ENCODE results near the gene TLCD1.

Gene TLCD1

DNA sequence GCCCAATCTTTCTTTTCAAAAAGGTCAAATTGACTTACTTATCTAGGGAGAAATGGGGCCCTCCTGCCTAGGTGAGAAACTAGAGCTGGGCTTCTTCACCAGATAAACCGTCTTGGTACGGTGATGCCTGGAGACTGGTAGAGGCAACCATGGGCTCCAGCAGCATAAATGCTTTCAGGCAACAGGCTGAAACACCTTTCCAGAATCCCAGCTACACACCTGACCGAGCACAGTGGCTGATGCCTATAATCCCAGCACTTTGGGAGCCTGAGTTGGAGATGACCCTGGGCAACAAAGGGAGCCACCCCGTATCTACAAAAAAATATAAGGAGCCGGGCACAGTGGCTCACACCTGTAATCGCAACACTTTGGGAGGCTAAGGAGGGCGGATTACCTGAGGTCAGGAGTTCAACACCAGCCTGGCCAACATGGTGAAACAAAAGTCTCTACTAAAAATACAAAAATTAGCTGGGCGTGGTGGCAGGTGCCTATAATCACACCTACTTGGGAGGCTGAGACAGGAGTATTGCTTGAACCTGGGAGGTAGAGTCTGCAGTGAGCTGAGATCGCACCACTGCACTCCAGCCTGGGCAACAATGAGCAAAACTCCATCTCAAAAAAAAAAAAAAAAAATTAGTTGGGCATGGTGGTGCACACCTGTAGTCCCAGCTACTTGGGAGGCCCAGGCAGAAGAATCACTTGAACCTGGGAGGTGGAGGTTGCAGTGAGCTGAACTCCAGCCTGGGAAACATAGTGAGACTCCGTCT, 25.8 kb upstream of the TLCD1 start:
- peak overlapping the region; percentile 100 for H3K27ac ChIP-seq
- ChIA-PET POLR2A (ENCODE audit: low non-redundant PET) (interaction anchor here (0.7 to 1.7 kb wide), 2 partner anchors 24 to 128 kb away, joined by 6 to 12 read pairs; partner anchors contain the start of gene NEK8), CTCF (interaction anchor here (0.6 to 14.3 kb wide), 5 partner anchors 12 to 166 kb away, joined by 3 to 249 read pairs (median 7); partner anchors contain the start of genes NEK8 and TLCD1)
- TF ChIP-seq, protein P1, sequence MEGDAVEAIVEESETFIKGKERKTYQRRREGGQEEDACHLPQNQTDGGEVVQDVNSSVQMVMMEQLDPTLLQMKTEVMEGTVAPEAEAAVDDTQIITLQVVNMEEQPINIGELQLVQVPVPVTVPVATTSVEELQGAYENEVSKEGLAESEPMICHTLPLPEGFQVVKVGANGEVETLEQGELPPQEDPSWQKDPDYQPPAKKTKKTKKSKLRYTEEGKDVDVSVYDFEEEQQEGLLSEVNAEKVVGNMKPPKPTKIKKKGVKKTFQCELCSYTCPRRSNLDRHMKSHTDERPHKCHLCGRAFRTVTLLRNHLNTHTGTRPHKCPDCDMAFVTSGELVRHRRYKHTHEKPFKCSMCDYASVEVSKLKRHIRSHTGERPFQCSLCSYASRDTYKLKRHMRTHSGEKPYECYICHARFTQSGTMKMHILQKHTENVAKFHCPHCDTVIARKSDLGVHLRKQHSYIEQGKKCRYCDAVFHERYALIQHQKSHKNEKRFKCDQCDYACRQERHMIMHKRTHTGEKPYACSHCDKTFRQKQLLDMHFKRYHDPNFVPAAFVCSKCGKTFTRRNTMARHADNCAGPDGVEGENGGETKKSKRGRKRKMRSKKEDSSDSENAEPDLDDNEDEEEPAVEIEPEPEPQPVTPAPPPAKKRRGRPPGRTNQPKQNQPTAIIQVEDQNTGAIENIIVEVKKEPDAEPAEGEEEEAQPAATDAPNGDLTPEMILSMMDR (conservative IDR thresholded peaks at IDR 0.05; ENCODE audit: low read depth): no peak
- DNase-seq (ENCODE audit: low spot score): no peak

DNA sequence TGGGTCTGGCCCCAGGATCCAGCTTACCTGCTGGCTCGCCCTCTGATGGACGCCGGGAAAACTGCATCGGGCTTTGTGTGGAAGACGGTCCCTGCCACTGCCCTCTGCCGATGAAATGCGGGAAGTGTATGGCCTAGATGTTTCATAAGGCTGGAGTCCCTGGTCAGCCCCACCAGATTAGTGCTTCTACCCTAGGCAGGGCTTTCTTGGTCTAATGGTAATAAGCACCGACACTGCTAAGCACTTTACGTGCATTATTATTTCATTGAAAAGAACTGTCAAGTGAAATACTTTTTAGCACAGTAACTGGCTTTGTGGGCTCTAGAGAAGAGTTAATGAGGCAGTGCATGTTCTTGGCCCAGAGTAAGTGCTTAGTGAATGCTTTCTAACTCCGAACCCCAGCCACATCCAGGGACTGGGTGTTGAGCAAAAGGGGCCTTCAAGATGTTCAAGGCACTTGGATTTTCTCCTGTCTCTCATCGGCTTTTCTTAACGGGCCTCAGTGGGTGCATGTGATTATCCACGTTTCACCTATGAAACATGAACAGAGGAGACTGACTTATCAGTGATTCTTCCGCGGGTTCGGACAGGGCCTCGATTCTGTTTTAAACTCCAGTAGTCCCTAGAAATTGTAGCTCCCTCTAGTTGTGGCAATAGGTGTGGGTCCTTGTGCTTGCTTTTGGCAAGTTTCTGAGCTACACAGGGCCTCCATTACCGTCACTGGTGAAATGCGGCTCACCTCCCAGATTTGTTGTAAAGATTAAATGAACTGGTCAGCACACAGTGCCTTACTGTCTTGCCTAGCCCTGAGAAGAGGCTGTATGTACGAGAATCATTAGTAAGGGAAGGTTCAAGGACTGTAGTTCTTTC, 24.4 kb upstream of the TLCD1 start:
- ChIA-PET POLR2A (ENCODE audit: low non-redundant PET) (interaction anchor here (2.7 kb wide), 1 partner anchor 23 kb away, joined by 22 read pairs; the partner anchor contains the start of gene TLCD1), CTCF (interaction anchor here (0.6 to 14.3 kb wide), 10 partner anchors 11 to 189 kb away, joined by 3 to 249 read pairs (median 6); partner anchors contain the start of genes NEK8, RPL23A and TLCD1)
- peak; percentile 69 for DNase-seq (ENCODE audit: low spot score)
- TF ChIP-seq, protein P1 (conservative IDR thresholded peaks at IDR 0.05; ENCODE audit: low read depth): peak; percentile 99
- H3K27ac ChIP-seq: peak overlapping the region; percentile 100

DNA sequence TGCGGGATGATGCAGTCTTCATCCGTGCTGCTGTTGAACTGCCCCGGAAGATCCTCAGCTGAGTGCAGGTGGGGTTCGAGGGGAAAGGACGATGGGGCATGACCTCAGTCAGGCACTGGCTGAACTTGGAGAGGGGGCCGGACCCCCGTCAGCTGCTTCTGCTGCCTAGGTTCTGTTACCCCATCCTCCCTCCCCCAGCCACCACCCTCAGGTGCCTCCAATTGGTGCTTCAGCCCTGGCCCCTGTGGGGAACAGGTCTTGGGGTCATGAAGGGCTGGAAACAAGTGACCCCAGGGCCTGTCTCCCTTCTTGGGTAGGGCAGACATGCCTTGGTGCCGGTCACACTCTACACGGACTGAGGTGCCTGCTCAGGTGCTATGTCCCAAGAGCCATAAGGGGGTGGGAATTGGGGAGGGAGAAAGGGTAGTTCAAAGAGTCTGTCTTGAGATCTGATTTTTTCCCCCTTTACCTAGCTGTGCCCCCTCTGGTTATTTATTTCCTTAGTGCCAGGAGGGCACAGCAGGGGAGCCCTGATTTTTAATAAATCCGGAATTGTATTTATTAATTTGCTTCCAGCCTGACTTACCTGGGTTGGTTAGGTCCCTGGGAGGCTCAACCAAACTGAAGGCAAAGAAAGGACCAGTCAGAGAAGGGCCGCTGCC, 23.6 kb upstream of the TLCD1 start:
- H3K27ac ChIP-seq: peak overlapping the region; percentile 100
- POLR2A ChIA-PET (ENCODE audit: low non-redundant PET): interaction anchor here (2.7 kb wide), 1 partner anchor 23 kb away, joined by 22 read pairs; the partner anchor contains the start of gene TLCD1
- TF ChIP-seq, protein P1 (conservative IDR thresholded peaks at IDR 0.05; ENCODE audit: low read depth): no peak

DNA sequence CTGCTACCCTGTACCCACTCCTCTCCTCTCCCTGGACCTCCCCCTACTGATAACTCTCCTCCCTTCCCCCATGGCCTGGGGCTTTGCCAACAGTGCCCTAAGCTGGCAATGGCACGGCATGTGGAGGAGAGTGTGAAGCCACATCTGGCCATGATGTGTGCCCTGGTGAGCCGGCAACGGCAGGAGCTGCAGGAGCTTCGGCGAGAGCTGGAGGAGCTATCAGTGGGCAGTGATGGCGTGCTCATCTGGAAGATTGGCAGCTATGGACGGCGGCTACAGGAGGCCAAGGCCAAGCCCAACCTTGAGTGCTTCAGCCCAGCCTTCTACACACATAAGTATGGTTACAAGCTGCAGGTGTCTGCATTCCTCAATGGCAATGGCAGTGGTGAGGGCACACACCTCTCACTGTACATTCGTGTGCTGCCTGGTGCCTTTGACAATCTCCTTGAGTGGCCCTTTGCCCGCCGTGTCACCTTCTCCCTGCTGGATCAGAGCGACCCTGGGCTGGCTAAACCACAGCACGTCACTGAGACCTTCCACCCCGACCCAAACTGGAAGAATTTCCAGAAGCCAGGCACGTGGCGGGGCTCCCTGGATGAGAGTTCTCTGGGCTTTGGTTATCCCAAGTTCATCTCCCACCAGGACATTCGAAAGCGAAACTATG, 23.0 kb upstream of the TLCD1 start:
- CTCF ChIA-PET: interaction anchor here (0.7 to 14.3 kb wide), 5 partner anchors 16 to 161 kb away, joined by 4 to 249 read pairs (median 8); partner anchors contain the start of genes NEK8 and TLCD1
- TF ChIP-seq, protein P1 (conservative IDR thresholded peaks at IDR 0.05; ENCODE audit: low read depth): no peak
- POLR2A ChIA-PET (ENCODE audit: low non-redundant PET): interaction anchor here (2.7 kb wide), 1 partner anchor 22 kb away, joined by 22 read pairs; the partner anchor contains the start of gene TLCD1
- no peak for DNase-seq (ENCODE audit: low spot score)
- peak overlapping the region; percentile 100 for H3K27ac ChIP-seq

More for the DNA sequence above, 23.6 kb upstream of the TLCD1 start:
- no peak for DNase-seq (ENCODE audit: low spot score)
- CTCF ChIA-PET: interaction anchor here (0.6 to 14.3 kb wide), 8 partner anchors 14 to 190 kb away, joined by 3 to 249 read pairs (median 4); partner anchors contain the start of genes NEK8, RPL23A and TLCD1

DNA sequence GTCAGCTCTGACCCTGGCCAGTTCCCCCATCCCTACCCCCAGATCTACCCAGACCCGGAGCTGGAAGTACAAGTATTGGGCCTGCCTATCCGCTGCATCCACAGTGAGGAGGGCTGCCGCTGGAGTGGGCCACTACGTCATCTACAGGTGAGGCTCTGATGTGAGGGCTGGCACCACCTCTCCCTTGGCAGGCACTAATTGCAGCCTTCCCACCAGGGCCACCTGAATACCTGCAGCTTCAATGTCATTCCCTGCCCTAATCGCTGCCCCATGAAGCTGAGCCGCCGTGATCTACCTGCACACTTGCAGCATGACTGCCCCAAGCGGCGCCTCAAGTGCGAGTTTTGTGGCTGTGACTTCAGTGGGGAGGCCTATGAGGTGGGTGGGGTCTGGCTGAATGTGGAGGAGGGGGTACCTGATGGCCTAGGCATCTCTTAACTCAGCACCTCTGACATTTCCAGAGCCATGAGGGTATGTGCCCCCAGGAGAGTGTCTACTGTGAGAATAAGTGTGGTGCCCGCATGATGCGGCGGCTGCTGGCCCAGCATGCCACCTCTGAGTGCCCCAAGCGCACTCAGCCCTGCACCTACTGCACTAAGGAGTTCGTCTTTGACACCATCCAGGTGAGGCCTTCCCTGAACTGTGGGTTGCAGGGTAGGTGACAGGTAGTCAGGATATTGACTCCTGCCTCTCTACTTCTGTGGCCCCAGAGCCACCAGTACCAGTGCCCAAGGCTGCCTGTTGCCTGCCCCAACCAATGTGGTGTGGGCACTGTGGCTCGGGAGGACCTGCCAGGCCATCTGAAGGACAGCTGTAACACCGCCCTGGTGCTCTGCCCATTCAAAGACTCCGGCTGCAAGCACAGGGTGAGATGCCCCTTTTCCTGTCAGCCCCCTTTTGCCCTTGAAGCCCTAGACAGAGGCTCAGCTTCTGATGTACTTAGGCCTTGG, 22.0 kb upstream of the TLCD1 start:
- TF ChIP-seq, protein P1 (conservative IDR thresholded peaks at IDR 0.05; ENCODE audit: low read depth): no peak
- DNase-seq (ENCODE audit: low spot score): no peak
- ChIA-PET POLR2A (ENCODE audit: low non-redundant PET) (interaction anchor here (2.7 to 6.8 kb wide), 2 partner anchors 21 kb away, joined by 22 to 95 read pairs; partner anchors contain the start of genes NEK8 and TLCD1), CTCF (interaction anchor here (1.7 to 14.3 kb wide), 2 partner anchors 22 to 160 kb away, joined by 6 to 249 read pairs; partner anchors contain the start of genes NEK8 and TLCD1)
- peak overlapping the region; percentile 100 for H3K27ac ChIP-seq
